ENCODE data around the gene CAMTA1. TPM values are rescaled to one million over a fixed set of nuclear protein-coding genes. Genes with fewer than 3 reads are reported as not detected.

The CAMTA1 gene
- total RNA-seq, 1 experiment from 2014 or later, result 69.5 TPM

GRCh38 chr1:7562729-7563605 is 777.7 kb downstream of the CAMTA1 start:
- no peak overlapping the region for H3K4me3 ChIP-seq (replicated peaks in 1 of 2; ENCODE audit: low read depth in 1 of 2, low read length in 2 of 2)
- no peaks in the 10 kb centered on the region for H4K20me1 ChIP-seq (ENCODE audit: insufficient read depth)
- no TSS peak for BruUV-seq (replicated peaks)
- DNase-seq (ENCODE audit: low read depth, low spot score) (no peak), ATAC-seq (no peak)
- H3K4me1 ChIP-seq (ENCODE audit: control insufficient read depth in 1 of 2, insufficient read depth in 2 of 2, low read length in 2 of 2), result peaks cover 0 to 8% of the 10 kb centered on the region in 2 experiments; a peak in 2 of 4 replicates
- H3K36me3 ChIP-seq (ENCODE audit: control insufficient read depth in 1 of 2, insufficient read depth in 2 of 2, low read length in 2 of 2), result no peaks in the 10 kb centered on the region
- no peak overlapping the region for H2AFZ ChIP-seq (ENCODE audit: low read depth, low read length, poor library complexity, severe bottlenecking)
- TF ChIP-seq SIN3A (IDR thresholded peaks at IDR 0.05; ENCODE audit: low read depth) (no peak), EGR1 (IDR thresholded peaks at IDR 0.05; ENCODE audit: low read depth) (no peak), SP1 (IDR thresholded peaks at IDR 0.05; ENCODE audit: low read depth) (no peak), SRF (IDR thresholded peaks at IDR 0.05; ENCODE audit: low read depth) (no peak), TCF7L2 (IDR thresholded peaks at IDR 0.05; ENCODE audit: borderline replicate concordance, extremely low read depth, insufficient read depth, insufficient read length) (no peak), POLR2A (IDR thresholded peaks at IDR 0.05; ENCODE audit: borderline replicate concordance, extremely low read depth, insufficient read depth, insufficient read length) (no peak), ELF1 (IDR thresholded peaks at IDR 0.05; ENCODE audit: borderline replicate concordance, low read depth) (no peak), JUND (IDR thresholded peaks at IDR 0.05) (no peak), ZFX (IDR thresholded peaks at IDR 0.05) (no peak), EZH2 (IDR thresholded peaks at IDR 0.05) (no peak), CBX3 (IDR thresholded peaks at IDR 0.05; ENCODE audit: low read depth) (no peak)
- TF ChIP-seq, protein P1, sequence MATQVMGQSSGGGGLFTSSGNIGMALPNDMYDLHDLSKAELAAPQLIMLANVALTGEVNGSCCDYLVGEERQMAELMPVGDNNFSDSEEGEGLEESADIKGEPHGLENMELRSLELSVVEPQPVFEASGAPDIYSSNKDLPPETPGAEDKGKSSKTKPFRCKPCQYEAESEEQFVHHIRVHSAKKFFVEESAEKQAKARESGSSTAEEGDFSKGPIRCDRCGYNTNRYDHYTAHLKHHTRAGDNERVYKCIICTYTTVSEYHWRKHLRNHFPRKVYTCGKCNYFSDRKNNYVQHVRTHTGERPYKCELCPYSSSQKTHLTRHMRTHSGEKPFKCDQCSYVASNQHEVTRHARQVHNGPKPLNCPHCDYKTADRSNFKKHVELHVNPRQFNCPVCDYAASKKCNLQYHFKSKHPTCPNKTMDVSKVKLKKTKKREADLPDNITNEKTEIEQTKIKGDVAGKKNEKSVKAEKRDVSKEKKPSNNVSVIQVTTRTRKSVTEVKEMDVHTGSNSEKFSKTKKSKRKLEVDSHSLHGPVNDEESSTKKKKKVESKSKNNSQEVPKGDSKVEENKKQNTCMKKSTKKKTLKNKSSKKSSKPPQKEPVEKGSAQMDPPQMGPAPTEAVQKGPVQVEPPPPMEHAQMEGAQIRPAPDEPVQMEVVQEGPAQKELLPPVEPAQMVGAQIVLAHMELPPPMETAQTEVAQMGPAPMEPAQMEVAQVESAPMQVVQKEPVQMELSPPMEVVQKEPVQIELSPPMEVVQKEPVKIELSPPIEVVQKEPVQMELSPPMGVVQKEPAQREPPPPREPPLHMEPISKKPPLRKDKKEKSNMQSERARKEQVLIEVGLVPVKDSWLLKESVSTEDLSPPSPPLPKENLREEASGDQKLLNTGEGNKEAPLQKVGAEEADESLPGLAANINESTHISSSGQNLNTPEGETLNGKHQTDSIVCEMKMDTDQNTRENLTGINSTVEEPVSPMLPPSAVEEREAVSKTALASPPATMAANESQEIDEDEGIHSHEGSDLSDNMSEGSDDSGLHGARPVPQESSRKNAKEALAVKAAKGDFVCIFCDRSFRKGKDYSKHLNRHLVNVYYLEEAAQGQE (IDR thresholded peaks at IDR 0.05; ENCODE audit: low read depth), result no peak
- no peaks in the 10 kb centered on the region for H3K9me3 ChIP-seq (ENCODE audit: control insufficient read depth in 1 of 2, insufficient read depth in 1 of 2, low read depth in 1 of 2, low read length in 2 of 2)
- H3K27ac ChIP-seq (ENCODE audit: low read depth, low read length), result no peak overlapping the region
- H3K9ac ChIP-seq (ENCODE audit: low read length), result no peak overlapping the region
- ChIA-PET CTCF (no interaction called here), POLR2A (no interaction called here), RAD21 (ENCODE audit: low non-redundant PET in 1 of 2, low total read pairs in 2 of 2, uncharacterized antibody in 2 of 2, unreplicated experiment in 2 of 2) (no interaction called here)
- intact Hi-C loops (cut with micrococcal nuclease), result no loop called here
- no peaks in the 10 kb centered on the region for H3K79me2 ChIP-seq (ENCODE audit: insufficient read depth, low read length)
- no peaks in the 10 kb centered on the region for H3K27me3 ChIP-seq (ENCODE audit: insufficient read depth, low read length)
- no peaks in the 10 kb centered on the region for H3K9me2 ChIP-seq (ENCODE audit: insufficient read depth)
- H3K4me2 ChIP-seq (ENCODE audit: low read length), result no peak overlapping the region

All from HCT116 (cell line).